ENCODE results near the gene CHST11.
"Not testable (repeated sequence)": the region's sequence is repeated elsewhere in the genome, so short reads cannot be mapped to it uniquely, and the experiment has no call there.

Gene CHST11

GRCh38 chr12:104547235-104547634, 90.5 kb downstream of the CHST11 start:
- Histone ChIP-seq H3K27me3 (ENCODE audit: control insufficient read depth, insufficient read depth, low read length) (no peaks in the 10 kb centered on the region), H3K9ac (ENCODE audit: low read depth, low read length) (no peak overlapping the region), H3K9me3 (ENCODE audit: control insufficient read depth, insufficient read depth, low read length) (no peaks in the 10 kb centered on the region), H3K4me1 (ENCODE audit: control insufficient read depth, insufficient read depth, low read length) (peaks cover 6% of the 10 kb centered on the region; the same call in 1 of the 2 replicates), H3K4me3 (ENCODE audit: low read depth, low read length) (no peak overlapping the region), H3K27ac (ENCODE audit: low read depth, low read length) (no peak overlapping the region), H3K36me3 (ENCODE audit: control insufficient read depth, insufficient read depth, low read length) (no peaks in the 10 kb centered on the region)

GRCh38 chr12:104549815-104550480, 93.2 kb downstream of the CHST11 start:
- no peaks in the 10 kb centered on the region for H3K27me3 ChIP-seq (ENCODE audit: control insufficient read depth, insufficient read depth, low read length)
- H3K36me3 ChIP-seq (ENCODE audit: control insufficient read depth, insufficient read depth, low read length): no peaks in the 10 kb centered on the region
- no peaks in the 10 kb centered on the region for H3K9me3 ChIP-seq (ENCODE audit: control insufficient read depth, insufficient read depth, low read length)
- H3K4me3 ChIP-seq (ENCODE audit: low read depth, low read length): no peak overlapping the region
- no peak overlapping the region for H3K27ac ChIP-seq (ENCODE audit: low read depth, low read length)
- H3K4me1 ChIP-seq (ENCODE audit: control insufficient read depth, insufficient read depth, low read length): peaks cover 2% of the 10 kb centered on the region; the same call in 1 of the 2 replicates
- no peak overlapping the region for H3K9ac ChIP-seq (ENCODE audit: low read depth, low read length)

- Histone ChIP-seq H3K9me3 (ENCODE audit: control insufficient read depth, insufficient read depth, low read length) (no peaks in the 10 kb centered on the region), H3K9ac (ENCODE audit: low read depth, low read length) (no peak overlapping the region), H3K27ac (ENCODE audit: low read depth, low read length) (no peak overlapping the region), H3K4me1 (ENCODE audit: control insufficient read depth, insufficient read depth, low read length) (peaks cover 3% of the 10 kb centered on the region; the same call in 1 of the 2 replicates), H3K27me3 (ENCODE audit: control insufficient read depth, insufficient read depth, low read length) (no peaks in the 10 kb centered on the region), H3K4me3 (ENCODE audit: low read depth, low read length) (no peak overlapping the region), H3K36me3 (ENCODE audit: control insufficient read depth, insufficient read depth, low read length) (no peaks in the 10 kb centered on the region)
Observed at GRCh38 chr12:104551313-104551931, 94.7 kb downstream of the CHST11 start.

GRCh38 chr12:104553421-104553820, 96.7 kb downstream of the CHST11 start:
- H3K4me1 ChIP-seq (ENCODE audit: control insufficient read depth, insufficient read depth, low read length): peaks cover 3% of the 10 kb centered on the region; the same call in 1 of the 2 replicates
- H3K27me3 ChIP-seq (ENCODE audit: control insufficient read depth, insufficient read depth, low read length): no peaks in the 10 kb centered on the region
- no peak overlapping the region for H3K4me3 ChIP-seq (ENCODE audit: low read depth, low read length)
- no peak overlapping the region for H3K27ac ChIP-seq (ENCODE audit: low read depth, low read length)
- no peaks in the 10 kb centered on the region for H3K36me3 ChIP-seq (ENCODE audit: control insufficient read depth, insufficient read depth, low read length)
- no peaks in the 10 kb centered on the region for H3K9me3 ChIP-seq (ENCODE audit: control insufficient read depth, insufficient read depth, low read length)
- no peak overlapping the region for H3K9ac ChIP-seq (ENCODE audit: low read depth, low read length)

- Histone ChIP-seq H3K27me3 (ENCODE audit: control insufficient read depth, insufficient read depth, low read length) (no peaks in the 10 kb centered on the region), H3K27ac (ENCODE audit: low read depth, low read length) (no peak overlapping the region)
Observed at GRCh38 chr12:104555648-104556047, 98.9 kb downstream of the CHST11 start.

GRCh38 chr12:104557488-104558195, 100.9 kb downstream of the CHST11 start:
- no peaks in the 10 kb centered on the region for H3K36me3 ChIP-seq (ENCODE audit: control insufficient read depth, insufficient read depth, low read length)
- no peak overlapping the region for H3K4me3 ChIP-seq (ENCODE audit: low read depth, low read length)
- H3K9me3 ChIP-seq (ENCODE audit: control insufficient read depth, insufficient read depth, low read length): no peaks in the 10 kb centered on the region
- no peak overlapping the region for H3K9ac ChIP-seq (ENCODE audit: low read depth, low read length)
- no peaks in the 10 kb centered on the region for H3K27me3 ChIP-seq (ENCODE audit: control insufficient read depth, insufficient read depth, low read length)
- no peak overlapping the region for H3K27ac ChIP-seq (ENCODE audit: low read depth, low read length)
- peaks cover 3% of the 10 kb centered on the region; the same call in 1 of the 2 replicates for H3K4me1 ChIP-seq (ENCODE audit: control insufficient read depth, insufficient read depth, low read length)

More at GRCh38 chr12:104555648-104556047, 98.9 kb downstream of the CHST11 start:
- Histone ChIP-seq H3K4me3 (ENCODE audit: low read depth, low read length) (no peak overlapping the region), H3K4me1 (ENCODE audit: control insufficient read depth, insufficient read depth, low read length) (peaks cover 3% of the 10 kb centered on the region; the same call in 1 of the 2 replicates), H3K9ac (ENCODE audit: low read depth, low read length) (no peak overlapping the region), H3K9me3 (ENCODE audit: control insufficient read depth, insufficient read depth, low read length) (no peaks in the 10 kb centered on the region), H3K36me3 (ENCODE audit: control insufficient read depth, insufficient read depth, low read length) (no peaks in the 10 kb centered on the region)

- no peaks in the 10 kb centered on the region for H3K36me3 ChIP-seq (ENCODE audit: control insufficient read depth, insufficient read depth, low read length)
- H3K9me3 ChIP-seq (ENCODE audit: control insufficient read depth, insufficient read depth, low read length): no peaks in the 10 kb centered on the region
- no peaks in the 10 kb centered on the region for H3K27me3 ChIP-seq (ENCODE audit: control insufficient read depth, insufficient read depth, low read length)
- H3K4me3 ChIP-seq (ENCODE audit: low read depth, low read length): no peak overlapping the region
- H3K4me1 ChIP-seq (ENCODE audit: control insufficient read depth, insufficient read depth, low read length): no peaks in the 10 kb centered on the region; the same call in 1 of the 2 replicates
- H3K27ac ChIP-seq (ENCODE audit: low read depth, low read length): no peak overlapping the region
- no peak overlapping the region for H3K9ac ChIP-seq (ENCODE audit: low read depth, low read length)
Observed at GRCh38 chr12:104560881-104561280, 104.1 kb downstream of the CHST11 start.

GRCh38 chr12:104562763-104563162, 106.0 kb downstream of the CHST11 start:
- H3K27me3 ChIP-seq (ENCODE audit: control insufficient read depth, insufficient read depth, low read length): no peaks in the 10 kb centered on the region
- H3K9ac ChIP-seq (ENCODE audit: low read depth, low read length): no peak overlapping the region
- no peaks in the 10 kb centered on the region for H3K9me3 ChIP-seq (ENCODE audit: control insufficient read depth, insufficient read depth, low read length)
- no peak overlapping the region for H3K27ac ChIP-seq (ENCODE audit: low read depth, low read length)
- no peak overlapping the region for H3K4me3 ChIP-seq (ENCODE audit: low read depth, low read length)
- no peaks in the 10 kb centered on the region for H3K4me1 ChIP-seq (ENCODE audit: control insufficient read depth, insufficient read depth, low read length)
- no peaks in the 10 kb centered on the region for H3K36me3 ChIP-seq (ENCODE audit: control insufficient read depth, insufficient read depth, low read length)

- H3K4me1 ChIP-seq (ENCODE audit: control insufficient read depth, insufficient read depth, low read length); H3K36me3 ChIP-seq (ENCODE audit: control insufficient read depth, insufficient read depth, low read length); H3K4me3 ChIP-seq (ENCODE audit: low read depth, low read length); H3K27me3 ChIP-seq (ENCODE audit: control insufficient read depth, insufficient read depth, low read length); H3K9ac ChIP-seq (ENCODE audit: low read depth, low read length); H3K27ac ChIP-seq (ENCODE audit: low read depth, low read length); H3K9me3 ChIP-seq (ENCODE audit: control insufficient read depth, insufficient read depth, low read length): not testable (repeated sequence)
Observed at GRCh38 chr12:104564662-104565061, 107.9 kb downstream of the CHST11 start.

- H3K9me3 ChIP-seq (ENCODE audit: control insufficient read depth, insufficient read depth, low read length): no peaks in the 10 kb centered on the region
- no peak overlapping the region for H3K27ac ChIP-seq (ENCODE audit: low read depth, low read length)
- no peaks in the 10 kb centered on the region for H3K36me3 ChIP-seq (ENCODE audit: control insufficient read depth, insufficient read depth, low read length)
- H3K4me3 ChIP-seq (ENCODE audit: low read depth, low read length): no peak overlapping the region
- no peaks in the 10 kb centered on the region for H3K4me1 ChIP-seq (ENCODE audit: control insufficient read depth, insufficient read depth, low read length)
- no peaks in the 10 kb centered on the region for H3K27me3 ChIP-seq (ENCODE audit: control insufficient read depth, insufficient read depth, low read length)
- H3K9ac ChIP-seq (ENCODE audit: low read depth, low read length): no peak overlapping the region
Observed at GRCh38 chr12:104565606-104566243, 109.0 kb downstream of the CHST11 start.

Data from HUES48 (cell line).